ENCODE measurements around the gene ARFRP1.

The ARFRP1 gene

DNA sequence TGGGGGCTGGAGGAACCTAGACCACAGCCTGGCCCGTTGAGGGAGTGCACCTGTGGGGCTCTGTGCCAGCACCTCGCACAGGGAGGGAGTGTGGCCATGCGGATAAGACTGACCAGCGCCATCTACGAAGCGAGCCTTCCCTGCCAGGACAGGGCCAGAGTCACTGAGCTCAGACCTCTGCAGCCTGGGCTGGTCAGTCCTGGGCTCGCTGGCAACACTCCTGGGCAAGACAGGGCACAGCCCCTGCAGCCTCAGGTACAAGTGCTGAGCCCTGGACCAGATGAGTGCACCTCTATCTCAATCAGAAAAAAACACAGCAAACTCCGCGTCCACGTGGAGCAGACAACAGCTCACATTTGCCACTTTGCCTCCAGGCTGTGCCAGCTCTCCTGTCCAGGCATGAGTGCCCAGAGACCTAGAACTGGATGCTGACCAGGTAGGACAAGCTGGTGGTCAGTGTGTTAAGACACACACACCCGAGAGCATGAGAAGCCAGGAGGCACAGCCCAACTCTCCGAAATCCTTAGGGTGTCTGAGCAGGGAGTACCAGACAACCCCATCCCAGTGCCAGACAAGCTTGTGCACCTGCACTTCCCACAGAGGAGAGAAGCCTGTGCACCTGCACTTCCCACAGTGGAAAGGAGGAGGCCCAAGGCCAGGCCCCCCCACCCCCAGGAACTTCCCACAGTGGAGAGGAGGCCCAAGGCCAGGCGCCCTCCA lies 4.9 kb downstream of the ARFRP1 start:
- no peak for DNase-seq (ENCODE audit: low read depth)
- TF ChIP-seq, protein P1, sequence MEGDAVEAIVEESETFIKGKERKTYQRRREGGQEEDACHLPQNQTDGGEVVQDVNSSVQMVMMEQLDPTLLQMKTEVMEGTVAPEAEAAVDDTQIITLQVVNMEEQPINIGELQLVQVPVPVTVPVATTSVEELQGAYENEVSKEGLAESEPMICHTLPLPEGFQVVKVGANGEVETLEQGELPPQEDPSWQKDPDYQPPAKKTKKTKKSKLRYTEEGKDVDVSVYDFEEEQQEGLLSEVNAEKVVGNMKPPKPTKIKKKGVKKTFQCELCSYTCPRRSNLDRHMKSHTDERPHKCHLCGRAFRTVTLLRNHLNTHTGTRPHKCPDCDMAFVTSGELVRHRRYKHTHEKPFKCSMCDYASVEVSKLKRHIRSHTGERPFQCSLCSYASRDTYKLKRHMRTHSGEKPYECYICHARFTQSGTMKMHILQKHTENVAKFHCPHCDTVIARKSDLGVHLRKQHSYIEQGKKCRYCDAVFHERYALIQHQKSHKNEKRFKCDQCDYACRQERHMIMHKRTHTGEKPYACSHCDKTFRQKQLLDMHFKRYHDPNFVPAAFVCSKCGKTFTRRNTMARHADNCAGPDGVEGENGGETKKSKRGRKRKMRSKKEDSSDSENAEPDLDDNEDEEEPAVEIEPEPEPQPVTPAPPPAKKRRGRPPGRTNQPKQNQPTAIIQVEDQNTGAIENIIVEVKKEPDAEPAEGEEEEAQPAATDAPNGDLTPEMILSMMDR (IDR thresholded peaks at IDR 0.05; ENCODE audit: insufficient read depth, low read depth, low read length, missing control alignments): no peak

DNA sequence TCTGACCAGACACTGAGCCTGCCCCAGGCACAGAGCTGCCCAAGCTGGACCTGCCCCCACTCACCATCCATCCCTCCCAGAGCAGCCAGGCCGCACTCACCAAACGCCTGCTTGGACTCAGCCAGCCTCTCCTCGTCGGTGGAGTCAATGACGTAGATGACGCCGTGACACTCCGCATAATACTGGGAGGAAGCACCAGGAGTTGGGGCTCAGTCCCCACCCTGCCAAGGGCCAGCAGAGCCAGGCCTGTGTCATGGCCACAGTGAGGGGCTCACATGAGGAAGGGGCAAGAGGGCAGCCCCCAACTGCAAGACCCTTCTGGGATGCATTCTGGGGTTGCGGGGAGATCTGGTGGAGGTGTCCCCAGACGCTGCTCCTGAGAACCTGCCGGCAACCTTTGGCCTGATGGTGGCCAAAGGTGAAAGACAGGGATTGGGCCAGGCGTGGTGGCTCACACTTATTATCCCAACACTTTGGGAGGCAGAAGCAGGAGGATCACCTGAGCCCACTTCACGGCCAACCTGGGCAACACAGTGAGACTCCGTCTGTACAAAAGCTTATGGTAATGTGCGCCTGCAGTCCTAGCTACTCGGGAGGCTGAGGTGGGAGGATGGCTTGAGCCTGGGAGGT lies 5.6 kb downstream of the ARFRP1 start:
- DNase-seq (ENCODE audit: low read depth): no peak
- TF ChIP-seq, protein P1 (IDR thresholded peaks at IDR 0.05; ENCODE audit: insufficient read depth, low read depth, low read length, missing control alignments): no peak
- H3K4me3 ChIP-seq (ENCODE audit: low read length): no peak overlapping the region

More for the DNA sequence above, 4.9 kb downstream of the ARFRP1 start:
- H3K4me3 ChIP-seq (ENCODE audit: low read length): no peak overlapping the region

DNA sequence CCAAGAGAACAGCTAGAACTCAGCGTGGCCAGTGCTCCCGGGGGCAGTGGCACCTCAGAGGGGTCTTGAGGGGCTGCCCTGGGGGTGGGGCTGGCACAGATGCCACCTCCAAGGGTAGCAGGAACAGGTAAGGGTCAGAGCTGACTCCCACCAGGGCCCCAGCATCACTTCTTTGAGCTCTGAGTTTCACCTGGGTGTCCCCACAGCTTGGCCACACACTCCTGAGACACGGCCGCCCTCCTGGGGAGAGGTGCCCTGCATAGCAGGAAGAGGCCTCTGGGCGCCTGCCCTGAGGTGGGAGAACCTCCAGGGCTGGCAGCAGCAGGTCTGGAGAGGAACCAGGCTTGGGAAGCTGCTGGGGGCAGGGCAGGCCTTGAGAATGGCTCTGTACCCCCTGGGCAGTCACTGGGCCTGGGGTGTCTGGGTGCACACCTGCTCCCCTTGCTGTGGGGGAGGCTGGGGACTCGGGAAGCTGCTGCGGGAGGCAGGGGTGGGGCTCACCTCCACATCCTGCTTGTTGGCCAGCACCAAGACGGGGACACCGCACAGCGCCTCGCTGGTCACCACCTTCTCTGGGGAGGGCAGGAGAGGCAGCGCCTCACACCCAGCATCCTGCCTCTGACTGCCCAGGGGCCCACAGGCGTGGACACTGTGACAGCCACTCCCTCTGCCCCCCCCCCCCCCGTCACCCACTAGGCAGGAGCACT lies 6.3 kb downstream of the ARFRP1 start:
- H3K4me3 ChIP-seq (ENCODE audit: low read length): no peak overlapping the region
- TF ChIP-seq, protein P1 (IDR thresholded peaks at IDR 0.05; ENCODE audit: insufficient read depth, low read depth, low read length, missing control alignments): no peak
- DNase-seq (ENCODE audit: low read depth): no peak

DNA sequence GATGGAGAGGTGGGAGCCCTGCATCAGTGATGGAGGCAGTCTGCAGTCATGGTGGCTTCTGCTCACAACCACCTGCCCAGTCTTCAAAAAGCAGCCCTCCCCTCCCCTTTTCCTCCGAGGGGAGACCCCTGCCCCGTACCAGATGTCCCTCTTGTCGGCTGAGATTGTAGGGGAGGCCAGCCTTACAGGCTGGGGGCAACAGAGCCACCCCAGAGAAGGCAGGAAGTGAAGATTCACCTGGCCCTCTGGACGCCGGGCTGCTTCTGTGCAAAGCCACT lies 6.8 kb downstream of the ARFRP1 start:
- DNase-seq (ENCODE audit: low read depth): no peak
- TF ChIP-seq, protein P1 (IDR thresholded peaks at IDR 0.05; ENCODE audit: insufficient read depth, low read depth, low read length, missing control alignments): no peak
- no peak overlapping the region for H3K4me3 ChIP-seq (ENCODE audit: low read length)

DNA sequence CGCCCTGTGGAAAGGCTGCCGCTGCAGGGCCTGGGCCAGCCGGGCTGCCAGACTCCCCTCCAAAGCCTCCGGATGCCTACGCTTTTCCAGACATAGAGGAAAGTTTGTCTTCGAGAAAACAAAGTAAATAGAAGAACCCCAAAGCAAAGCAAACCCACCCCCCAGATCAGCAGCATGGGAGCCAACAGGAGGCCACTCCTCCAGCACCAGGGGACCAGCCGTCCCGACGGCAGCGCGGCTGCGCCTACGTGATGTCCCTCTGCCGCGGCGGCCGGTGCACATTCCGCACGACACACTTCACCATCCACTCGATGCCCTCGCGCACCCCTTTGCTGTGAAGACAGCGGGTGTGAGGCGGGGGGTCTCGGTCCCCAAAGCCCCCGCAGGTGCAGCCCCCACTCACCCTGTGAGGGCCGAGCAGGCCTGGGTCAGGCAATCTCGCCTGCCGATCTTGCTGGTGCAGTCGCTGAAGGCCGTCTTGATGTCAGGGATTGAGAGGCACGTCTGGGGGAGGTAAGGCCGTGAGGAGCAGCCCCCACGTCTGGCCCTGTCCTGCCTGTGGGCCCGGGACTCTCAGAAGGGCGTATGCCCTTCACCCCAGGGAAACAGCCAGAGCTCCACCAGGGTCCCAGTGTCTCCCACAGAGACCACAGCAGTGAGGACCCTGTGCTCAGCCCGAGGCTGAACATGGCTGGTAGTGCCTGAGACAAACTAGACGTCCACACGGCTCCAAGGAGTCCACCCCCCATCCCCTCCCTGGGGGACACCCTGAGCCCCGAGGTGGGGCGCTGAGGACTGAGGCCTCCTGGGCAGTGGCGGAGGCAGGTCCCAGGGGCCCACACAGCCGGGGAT lies 7.4 kb downstream of the ARFRP1 start:
- TF ChIP-seq, protein P1 (IDR thresholded peaks at IDR 0.05; ENCODE audit: insufficient read depth, low read depth, low read length, missing control alignments): no peak
- no peak for DNase-seq (ENCODE audit: low read depth)
- H3K4me3 ChIP-seq (ENCODE audit: low read length): no peak overlapping the region

DNA sequence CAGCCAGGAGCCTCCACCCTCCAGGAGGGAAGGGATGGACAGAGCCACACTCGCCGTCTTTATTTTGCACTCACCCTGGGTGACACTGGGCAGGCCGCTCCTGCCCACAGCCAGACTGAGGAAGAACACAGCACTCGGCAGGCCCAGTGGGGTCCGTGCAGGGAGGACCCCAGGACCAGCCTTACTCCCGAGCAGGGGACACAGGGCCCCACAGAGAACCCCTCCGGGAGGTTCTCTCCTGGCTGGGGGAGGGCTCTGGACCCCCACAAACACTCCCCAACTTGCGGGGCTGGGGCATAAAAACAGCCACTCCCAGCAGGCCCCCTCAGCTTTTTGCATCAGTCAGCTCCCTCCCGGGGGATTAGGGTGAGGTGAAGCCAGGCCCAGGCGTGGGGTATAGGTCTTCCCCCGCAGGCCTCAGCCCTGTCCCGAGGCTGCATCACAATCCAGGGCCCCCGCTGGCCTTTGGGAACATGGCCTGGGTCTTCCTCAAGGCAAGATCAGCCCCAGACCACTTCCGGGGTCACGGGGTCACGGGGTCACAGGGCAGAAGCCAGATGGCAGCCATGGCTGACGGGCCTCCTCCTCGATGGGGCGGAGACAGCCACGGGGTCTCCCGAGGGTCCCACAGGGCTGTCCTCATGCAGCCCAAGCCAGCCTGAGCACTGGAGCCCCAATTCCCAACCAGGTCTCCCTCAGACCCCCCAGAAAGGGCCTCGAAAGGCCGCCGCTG lies 8.1 kb downstream of the ARFRP1 start:
- H3K4me3 ChIP-seq (ENCODE audit: low read length): no peak overlapping the region
- DNase-seq (ENCODE audit: low read depth): no peak
- TF ChIP-seq, protein P1 (IDR thresholded peaks at IDR 0.05; ENCODE audit: insufficient read depth, low read depth, low read length, missing control alignments): no peak

All from epithelial cell of esophagus (primary cell).